Loucy (cell line): ENCODE measurements around the gene SEC61B.

ENCODE experiments used
- H2AFZ ChIP-seq: fragments of 200-600 bp; sonication (generic); 2 replicates; pipeline ENCODE4 v1.6.0; 2016; ENCODE audit warnings: antibody characterized with exemption, mild to moderate bottlenecking, low read length, moderate library complexity
- H3F3A ChIP-seq: fragments of 200-600 bp; 2 replicates; pipeline ENCODE4 v1.6.0; 2016; ENCODE audit warnings: antibody characterized with exemption, low read depth, mild to moderate bottlenecking
- H3K27me3 ChIP-seq: fragments of 200-600 bp; sonication (generic); 2 replicates; pipeline ENCODE4 v1.6.1; 2014; ENCODE audit warnings: low read length, mild to moderate bottlenecking; ENCODE audit not compliant: insufficient read depth, poor library complexity, severe bottlenecking
- H3K36me3 ChIP-seq: fragments of 200-600 bp; sonication (generic); 2 replicates; pipeline ENCODE4 v1.6.1; 2016; ENCODE audit warnings: low read length; ENCODE audit not compliant: insufficient read depth
- H3K4me1 ChIP-seq: fragments of 200-600 bp; sonication (generic); 2 replicates; pipeline ENCODE4 v1.5.1; 2014; ENCODE audit warnings: low read length, mild to moderate bottlenecking; ENCODE audit not compliant: insufficient read depth, poor library complexity, severe bottlenecking
- H3K4me2 ChIP-seq: fragments of 200-600 bp; sonication (generic); 2 replicates; pipeline ENCODE4 v1.6.0; 2014; ENCODE audit warnings: antibody characterized with exemption, low read length, low read depth, mild to moderate bottlenecking; ENCODE audit not compliant: poor library complexity, severe bottlenecking
- H3K4me3 ChIP-seq: fragments of 200-600 bp; sonication (generic); 2 replicates; pipeline ENCODE4 v1.5.1; 2014; ENCODE audit warnings: low read length, mild to moderate bottlenecking, mixed read lengths; ENCODE audit not compliant: poor library complexity, severe bottlenecking
- H3K79me2 ChIP-seq: fragments of 200-600 bp; sonication (generic); 2 replicates; pipeline ENCODE4 v1.6.1; 2014; ENCODE audit warnings: low read length; ENCODE audit not compliant: insufficient read depth
- H3K9ac ChIP-seq: fragments of 200-600 bp; sonication (generic); 2 replicates; pipeline ENCODE4 v1.6.0; 2014; ENCODE audit warnings: mild to moderate bottlenecking, low read depth, low read length, moderate library complexity; ENCODE audit not compliant: poor library complexity, severe bottlenecking
- H3K9me2 ChIP-seq: fragments of 200-600 bp; sonication (generic); replicated peaks from 2 replicates; pipeline ENCODE4 v1.6.1; 2016; ENCODE audit warnings: low read depth, low read length, mixed read lengths
- H3K9me3 ChIP-seq: fragments of 200-600 bp; sonication (generic); 2 replicates; pipeline ENCODE4 v1.6.1; 2014; ENCODE audit warnings: mild to moderate bottlenecking, antibody characterized with exemption, low read length, low read depth; ENCODE audit not compliant: insufficient read depth
- H4K20me1 ChIP-seq: fragments of 200-600 bp; sonication (generic); 2 replicates; pipeline ENCODE4 v1.6.0; 2014; ENCODE audit warnings: antibody characterized with exemption, low read length, mild to moderate bottlenecking; ENCODE audit not compliant: insufficient read depth, poor library complexity, severe bottlenecking
- EZH2phosphoT487 ChIP-seq: fragments of 200-600 bp; IDR thresholded peaks from 2 replicates; pipeline ENCODE4 v1.6.1; 2018; ENCODE audit warnings: antibody characterized with exemption, mild to moderate bottlenecking, moderate library complexity, borderline replicate concordance
- TF ChIP-seq, protein P1 (sequence below): fragments of 200-600 bp; sonication (generic); conservative IDR thresholded peaks from 2 replicates; pipeline ENCODE4 v1.5.1; 2014; ENCODE audit warnings: mild to moderate bottlenecking, antibody characterized with exemption, low read length

Gene SEC61B

DNA sequence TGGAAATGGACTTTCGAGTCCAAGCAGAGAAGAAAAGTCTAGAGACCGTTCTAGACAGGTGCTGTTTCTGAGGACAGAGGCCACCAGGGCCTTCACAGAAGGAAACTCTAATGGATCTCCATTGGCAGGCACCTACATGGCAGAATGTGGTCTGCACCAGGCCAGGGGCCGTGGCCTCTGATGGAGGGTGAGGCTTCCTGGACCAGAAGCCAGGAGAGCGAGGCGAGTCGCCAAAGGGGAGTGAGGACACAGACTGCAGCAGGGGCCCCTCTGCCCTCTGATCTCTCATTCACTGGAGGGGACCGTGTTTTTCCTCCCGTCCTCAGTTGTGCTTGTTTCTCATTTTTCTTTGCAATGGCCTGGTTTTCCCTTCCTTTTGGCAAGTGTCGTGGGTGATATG, 41.4 kb upstream of the SEC61B start:
- Histone ChIP-seq H3K79me2 (no peaks in the 10 kb centered on the region), H3K4me1 (peaks cover 45% of the 10 kb centered on the region), H3K36me3 (no peaks in the 10 kb centered on the region), H3K27me3 (no peaks in the 10 kb centered on the region), H3F3A (0 out of 2 replicates have a peak, but pooled peaks cover 4% of the 10 kb centered on the region), H3K4me2 (peak overlapping the region; percentile 27), H2AFZ (peak overlapping the region; percentile 67; the same call in 1 of the 2 replicates), H3K9me3 (no peaks in the 10 kb centered on the region), H4K20me1 (no peaks in the 10 kb centered on the region), H3K9me2 (no peaks in the 10 kb centered on the region), H3K4me3 (no peak overlapping the region), H3K9ac (peak overlapping the region; percentile 24)
- TF ChIP-seq EZH2phosphoT487 = no peak
- TF ChIP-seq, protein P1, sequence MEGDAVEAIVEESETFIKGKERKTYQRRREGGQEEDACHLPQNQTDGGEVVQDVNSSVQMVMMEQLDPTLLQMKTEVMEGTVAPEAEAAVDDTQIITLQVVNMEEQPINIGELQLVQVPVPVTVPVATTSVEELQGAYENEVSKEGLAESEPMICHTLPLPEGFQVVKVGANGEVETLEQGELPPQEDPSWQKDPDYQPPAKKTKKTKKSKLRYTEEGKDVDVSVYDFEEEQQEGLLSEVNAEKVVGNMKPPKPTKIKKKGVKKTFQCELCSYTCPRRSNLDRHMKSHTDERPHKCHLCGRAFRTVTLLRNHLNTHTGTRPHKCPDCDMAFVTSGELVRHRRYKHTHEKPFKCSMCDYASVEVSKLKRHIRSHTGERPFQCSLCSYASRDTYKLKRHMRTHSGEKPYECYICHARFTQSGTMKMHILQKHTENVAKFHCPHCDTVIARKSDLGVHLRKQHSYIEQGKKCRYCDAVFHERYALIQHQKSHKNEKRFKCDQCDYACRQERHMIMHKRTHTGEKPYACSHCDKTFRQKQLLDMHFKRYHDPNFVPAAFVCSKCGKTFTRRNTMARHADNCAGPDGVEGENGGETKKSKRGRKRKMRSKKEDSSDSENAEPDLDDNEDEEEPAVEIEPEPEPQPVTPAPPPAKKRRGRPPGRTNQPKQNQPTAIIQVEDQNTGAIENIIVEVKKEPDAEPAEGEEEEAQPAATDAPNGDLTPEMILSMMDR = no peak

- peaks cover 45% of the 10 kb centered on the region for H3K4me1 ChIP-seq
- H2AFZ ChIP-seq = peak overlapping the region; percentile 67
- H3K9me3 ChIP-seq = no peaks in the 10 kb centered on the region
- peak overlapping the region; percentile 27 for H3K4me2 ChIP-seq
- no peak overlapping the region for H3K4me3 ChIP-seq
- H3K36me3 ChIP-seq = no peaks in the 10 kb centered on the region
- no peak for TF ChIP-seq EZH2phosphoT487
- TF ChIP-seq, protein P1 = no peak
- no peaks in the 10 kb centered on the region for H3K27me3 ChIP-seq
- H3K9ac ChIP-seq = peak overlapping the region; percentile 24
- 0 out of 2 replicates have a peak, but pooled peaks cover 4% of the 10 kb centered on the region for H3F3A ChIP-seq
- no peaks in the 10 kb centered on the region for H3K79me2 ChIP-seq
- no peaks in the 10 kb centered on the region for H4K20me1 ChIP-seq
- no peaks in the 10 kb centered on the region for H3K9me2 ChIP-seq
These were observed 40.9 kb upstream of the SEC61B start for GRCh38 chr9:99181206-99181605.

GRCh38 chr9:99181621-99182020, 40.5 kb upstream of the SEC61B start:
- Histone ChIP-seq H4K20me1 (no peaks in the 10 kb centered on the region), H2AFZ (peak overlapping the region; percentile 67), H3K79me2 (no peaks in the 10 kb centered on the region), H3K9me2 (no peaks in the 10 kb centered on the region), H3K36me3 (no peaks in the 10 kb centered on the region), H3F3A (0 out of 2 replicates have a peak, but pooled peaks cover 4% of the 10 kb centered on the region), H3K4me3 (no peak overlapping the region), H3K9ac (peak overlapping the region; percentile 24), H3K4me2 (peak overlapping the region; percentile 27), H3K4me1 (peaks cover 48% of the 10 kb centered on the region), H3K9me3 (no peaks in the 10 kb centered on the region), H3K27me3 (no peaks in the 10 kb centered on the region)
- TF ChIP-seq, protein P1 = no peak
- no peak for TF ChIP-seq EZH2phosphoT487
